Lower leg skin (tissue), 3 donors: Measurements from ENCODE around the gene REEP5.

Source experiments
- CTCF ChIP-seq, 3 donors: fragments of 450-650 bp; IDR thresholded peaks; one replicate each; pipeline ENCODE4 v1.5.1; 2016; ENCODE audit warnings: antibody characterized with exemption in 3 of 3, mild to moderate bottlenecking in 3 of 3, moderate library complexity in 2 of 3
- POLR2A ChIP-seq, 2 donors: fragments of 450-650 bp; IDR thresholded peaks; one replicate each; pipeline ENCODE4 v1.6.1; 2016 to 2017; ENCODE audit warnings: antibody characterized with exemption in 2 of 2, mild to moderate bottlenecking in 1 of 2, moderate library complexity in 1 of 2

DNA sequence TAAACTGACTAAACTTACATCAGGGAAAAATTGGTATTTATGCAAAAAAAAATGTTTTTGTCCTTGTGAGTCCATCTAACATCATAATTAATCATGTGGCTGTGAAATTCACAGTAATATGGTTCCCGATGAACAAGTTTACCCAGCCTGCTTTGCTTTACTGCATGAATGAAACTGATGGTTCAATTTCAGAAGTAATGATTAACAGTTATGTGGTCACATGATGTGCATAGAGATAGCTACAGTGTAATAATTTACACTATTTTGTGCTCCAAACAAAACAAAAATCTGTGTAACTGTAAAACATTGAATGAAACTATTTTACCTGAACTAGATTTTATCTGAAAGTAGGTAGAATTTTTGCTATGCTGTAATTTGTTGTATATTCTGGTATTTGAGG, 77.5 kb downstream of the REEP5 start:
- TF ChIP-seq CTCF (IDR thresholded peaks at IDR 0.05) (no peak), POLR2A (IDR thresholded peaks at IDR 0.05) (no peak)
